NT2/D1 (cell line): Measurements from ENCODE around the gene ULK4.

ENCODE experiments used
- YY1 ChIP-seq: IDR thresholded peaks from 2 replicates; pipeline ENCODE4 v1.6.1; 2011; ENCODE audit not compliant: insufficient read length, insufficient read depth
- ZNF274 ChIP-seq: IDR thresholded peaks from 2 replicates; pipeline ENCODE4 v1.6.1; 2011; ENCODE audit warnings: mild to moderate bottlenecking, low read depth, low read length

GRCh38 chr3:41223078-41223477, 738.8 kb downstream of the ULK4 start:
- no peak for TF ChIP-seq ZNF274
- no peak for TF ChIP-seq YY1
